GM20000 (cell line): ENCODE data around the gene NFATC1.

Experiments
- DNase-seq: peaks from one replicate; pipeline ENCODE4 v3.0.0; 2012; ENCODE audit warnings: low spot score
- TF ChIP-seq, protein P1 (sequence below): IDR thresholded peaks from 2 replicates; pipeline ENCODE4 v1.5.1; 2012; ENCODE audit warnings: mild to moderate bottlenecking, control low read depth; ENCODE audit errors: extremely low read depth, missing control alignments

Gene NFATC1

DNA sequence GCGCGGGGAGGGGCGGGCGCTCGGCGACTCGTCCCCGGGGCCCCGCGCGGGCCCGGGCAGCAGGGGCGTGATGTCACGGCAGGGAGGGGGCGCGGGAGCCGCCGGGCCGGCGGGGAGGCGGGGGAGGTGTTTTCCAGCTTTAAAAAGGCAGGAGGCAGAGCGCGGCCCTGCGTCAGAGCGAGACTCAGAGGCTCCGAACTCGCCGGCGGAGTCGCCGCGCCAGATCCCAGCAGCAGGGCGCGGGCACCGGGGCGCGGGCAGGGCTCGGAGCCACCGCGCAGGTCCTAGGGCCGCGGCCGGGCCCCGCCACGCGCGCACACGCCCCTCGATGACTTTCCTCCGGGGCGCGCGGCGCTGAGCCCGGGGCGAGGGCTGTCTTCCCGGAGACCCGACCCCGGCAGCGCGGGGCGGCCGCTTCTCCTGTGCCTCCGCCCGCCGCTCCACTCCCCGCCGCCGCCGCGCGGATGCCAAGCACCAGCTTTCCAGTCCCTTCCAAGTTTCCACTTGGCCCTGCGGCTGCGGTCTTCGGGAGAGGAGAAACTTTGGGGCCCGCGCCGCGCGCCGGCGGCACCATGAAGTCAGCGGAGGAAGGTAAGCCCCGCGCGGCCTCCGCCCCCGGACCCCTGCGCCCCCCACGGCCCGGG lies at the start of gene NFATC1:
Gene NFATC1 (plus strand): TSS at position 170 of the 644 bp plus-strand sequence. CDS start 295 bp downstream, at position 465.
- TF ChIP-seq, protein P1, sequence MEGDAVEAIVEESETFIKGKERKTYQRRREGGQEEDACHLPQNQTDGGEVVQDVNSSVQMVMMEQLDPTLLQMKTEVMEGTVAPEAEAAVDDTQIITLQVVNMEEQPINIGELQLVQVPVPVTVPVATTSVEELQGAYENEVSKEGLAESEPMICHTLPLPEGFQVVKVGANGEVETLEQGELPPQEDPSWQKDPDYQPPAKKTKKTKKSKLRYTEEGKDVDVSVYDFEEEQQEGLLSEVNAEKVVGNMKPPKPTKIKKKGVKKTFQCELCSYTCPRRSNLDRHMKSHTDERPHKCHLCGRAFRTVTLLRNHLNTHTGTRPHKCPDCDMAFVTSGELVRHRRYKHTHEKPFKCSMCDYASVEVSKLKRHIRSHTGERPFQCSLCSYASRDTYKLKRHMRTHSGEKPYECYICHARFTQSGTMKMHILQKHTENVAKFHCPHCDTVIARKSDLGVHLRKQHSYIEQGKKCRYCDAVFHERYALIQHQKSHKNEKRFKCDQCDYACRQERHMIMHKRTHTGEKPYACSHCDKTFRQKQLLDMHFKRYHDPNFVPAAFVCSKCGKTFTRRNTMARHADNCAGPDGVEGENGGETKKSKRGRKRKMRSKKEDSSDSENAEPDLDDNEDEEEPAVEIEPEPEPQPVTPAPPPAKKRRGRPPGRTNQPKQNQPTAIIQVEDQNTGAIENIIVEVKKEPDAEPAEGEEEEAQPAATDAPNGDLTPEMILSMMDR: no peak
- peak; percentile 89 for DNase-seq

DNA sequence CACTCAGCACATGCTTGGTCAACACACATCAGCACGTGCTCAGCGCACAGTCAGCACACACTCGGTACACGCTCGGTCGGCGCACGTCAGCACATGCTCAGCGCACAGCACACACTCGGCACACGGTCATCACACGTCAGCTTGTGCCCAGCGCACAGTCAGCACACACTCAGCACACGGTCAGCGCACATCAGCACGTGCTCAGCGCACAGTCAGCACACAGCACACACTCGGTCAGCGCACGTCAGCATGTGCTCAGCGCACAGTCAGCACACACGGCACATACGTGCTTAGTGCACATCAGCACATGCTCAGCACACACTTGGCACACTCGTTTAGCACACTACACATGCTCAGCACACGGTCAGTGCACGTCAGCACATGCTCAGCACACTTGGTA lies 49.7 kb upstream of the NFATC1 start:
- DNase-seq: no peak
- TF ChIP-seq, protein P1: no peak

DNA sequence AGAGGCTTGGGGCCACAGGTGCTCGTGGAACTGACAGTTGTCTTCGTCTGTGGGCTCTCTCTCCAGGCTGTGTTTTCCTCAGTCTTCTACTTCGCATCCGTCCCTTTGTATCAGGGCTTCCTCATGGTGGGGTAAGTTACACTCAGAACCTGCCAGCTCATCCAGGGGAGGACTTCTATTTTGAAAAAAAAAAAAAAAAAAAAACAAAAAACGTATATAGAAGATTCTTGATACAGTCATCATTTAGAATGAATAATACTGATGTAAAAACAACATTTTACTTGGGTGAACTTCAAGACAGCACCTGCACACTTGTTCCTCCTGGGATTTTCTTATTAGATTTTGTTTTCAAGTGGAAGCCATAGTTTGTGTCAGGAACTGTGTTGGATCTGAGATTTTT lies 47.7 kb upstream of the NFATC1 start:
- TF ChIP-seq, protein P1: no peak
- DNase-seq: no peak

DNA sequence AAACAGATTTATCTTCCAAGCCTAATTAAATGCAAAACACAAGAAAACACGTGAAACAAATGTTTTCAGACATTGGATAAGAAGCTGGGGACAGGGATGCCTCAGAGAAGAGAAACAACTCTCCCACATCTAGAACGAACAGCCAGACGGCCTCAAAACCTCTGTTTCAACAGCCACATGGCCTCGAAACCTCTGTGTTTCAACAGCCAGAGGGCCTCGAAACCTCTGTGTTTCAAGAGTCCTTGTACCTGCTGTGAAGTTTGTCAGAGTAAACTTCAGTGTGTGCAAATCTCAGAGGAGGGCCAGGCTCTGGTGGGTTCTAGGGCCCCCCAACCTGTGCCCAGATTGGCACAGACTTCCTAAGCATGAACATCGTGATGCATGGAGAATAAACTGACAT lies 43.3 kb upstream of the NFATC1 start:
- no peak for DNase-seq
- TF ChIP-seq, protein P1: no peak

DNA sequence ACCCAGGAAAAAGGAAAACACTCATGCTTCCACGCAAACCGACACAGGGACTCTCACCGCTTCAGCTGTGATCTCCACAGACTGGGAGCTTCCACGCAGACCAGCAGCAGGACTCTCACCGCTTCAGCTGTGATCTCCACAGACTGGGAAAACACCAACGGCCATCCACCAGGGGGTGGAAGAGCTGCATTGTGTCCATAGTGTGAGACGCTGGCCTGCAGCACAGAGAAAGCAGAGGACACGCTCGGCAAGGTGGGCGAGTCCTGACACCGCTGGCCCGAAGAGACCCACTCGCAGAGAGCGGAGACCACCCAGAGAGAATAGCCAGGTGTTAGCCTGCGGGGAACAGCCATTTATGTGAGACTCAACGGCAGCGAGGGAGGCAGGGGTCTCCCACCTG lies 42.5 kb upstream of the NFATC1 start:
- DNase-seq: no peak
- TF ChIP-seq, protein P1: no peak

DNA sequence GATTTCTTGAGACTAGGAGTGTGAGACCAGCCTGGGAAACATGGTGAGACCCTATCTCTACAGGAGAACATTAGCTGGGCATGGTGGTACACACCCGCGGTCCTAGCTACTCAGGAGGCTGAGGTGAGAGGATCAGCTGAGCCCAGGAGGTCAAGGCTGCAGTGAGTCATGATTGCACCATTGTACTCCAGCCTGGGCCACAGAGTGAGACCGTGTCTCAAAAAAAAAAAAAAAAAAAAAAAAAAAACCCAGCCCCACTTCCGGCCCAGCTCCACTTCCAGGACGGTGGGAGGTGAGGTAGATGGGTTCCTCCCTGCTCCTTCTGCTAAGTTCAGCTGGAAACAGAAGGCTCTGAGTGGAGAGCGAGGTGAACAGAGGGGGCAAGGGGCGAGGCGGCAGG lies 41.4 kb upstream of the NFATC1 start:
- TF ChIP-seq, protein P1: no peak
- no peak for DNase-seq

DNA sequence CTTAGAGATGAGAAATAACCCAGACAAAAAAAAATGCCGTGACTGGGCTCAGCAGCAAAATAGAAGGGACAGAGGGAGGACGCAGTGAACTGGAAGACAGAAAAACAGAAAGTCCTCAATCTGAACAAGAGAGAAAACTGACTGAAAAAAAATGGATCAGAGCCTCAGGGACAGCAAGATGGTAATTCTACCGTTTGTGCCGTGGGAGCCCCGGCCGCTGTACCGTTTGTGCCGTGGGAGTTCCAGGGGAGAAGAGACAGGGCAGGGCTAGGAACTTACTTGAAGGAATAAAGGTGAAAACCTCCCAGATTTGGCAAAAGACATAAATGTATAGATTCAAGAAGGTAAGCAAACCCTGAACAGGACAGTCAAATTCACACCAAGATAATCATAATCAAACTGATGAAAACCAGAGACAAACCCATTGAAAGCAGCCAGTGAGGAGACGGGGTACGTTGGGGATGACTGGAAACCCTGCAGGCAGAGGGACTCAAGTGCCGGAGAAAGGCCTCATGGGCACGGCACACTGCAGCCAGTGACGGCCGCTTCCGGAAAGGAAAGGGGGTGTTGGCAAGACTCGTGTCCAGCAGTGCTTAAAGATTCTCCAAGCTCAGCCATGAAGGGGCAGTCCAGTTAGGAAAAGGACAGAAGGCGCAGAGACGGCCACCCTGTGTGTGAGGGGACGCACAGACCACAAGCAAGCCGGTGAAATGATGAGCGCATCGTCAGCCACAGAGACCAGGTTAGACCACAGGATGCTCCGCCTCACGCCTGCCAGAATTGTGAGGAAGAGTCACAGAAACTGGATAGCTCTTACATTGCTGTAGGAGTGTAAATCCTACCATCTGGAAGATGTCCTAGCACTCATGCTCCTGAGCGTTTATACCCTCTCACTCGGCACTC lies 40.0 kb upstream of the NFATC1 start:
- no peak for DNase-seq
- TF ChIP-seq, protein P1: no peak
